GM18858 (cell line): ENCODE data around the gene GATA2.

ENCODE experiments used
- ATAC-seq: cut with Tn5 transposase; IDR thresholded peaks from one replicate; pipeline ENCODE4 v1.9.1; 2021; ENCODE audit not compliant: unreplicated experiment

GATA2 gene

GRCh38 chr3:128436214-128436613, 56.8 kb downstream of the GATA2 start:
- no peak for ATAC-seq

- ATAC-seq: no peak
These were observed 57.4 kb downstream of the GATA2 start for GRCh38 chr3:128435561-128435960.

- no peak for ATAC-seq
These were observed 57.9 kb downstream of the GATA2 start for GRCh38 chr3:128435058-128435457.

- ATAC-seq: no peak
These were observed 58.5 kb downstream of the GATA2 start for GRCh38 chr3:128434524-128434923.

- ATAC-seq: no peak
These were observed 59.2 kb downstream of the GATA2 start for GRCh38 chr3:128433837-128434165.

GRCh38 chr3:128432971-128433836, 59.8 kb downstream of the GATA2 start:
- ATAC-seq: no peak

GRCh38 chr3:128432301-128432970, 60.6 kb downstream of the GATA2 start:
- no peak for ATAC-seq

GRCh38 chr3:128431803-128432300, 61.1 kb downstream of the GATA2 start:
- no peak for ATAC-seq

- ATAC-seq: no peak
These were observed 62.3 kb downstream of the GATA2 start for GRCh38 chr3:128430731-128431130.

GRCh38 chr3:128430301-128430700, 62.7 kb downstream of the GATA2 start:
- ATAC-seq: no peak

- ATAC-seq: no peak
These were observed 63.2 kb downstream of the GATA2 start for GRCh38 chr3:128429751-128430150.
